HL-60/S4 treated with retinoic acid at 250 ng/mL for 4 days and 3 days (cell line): ENCODE measurements around the gene RNF168.
"Not testable (repeated sequence)": the region's sequence is repeated elsewhere in the genome, so short reads cannot be mapped to it uniquely, and the experiment has no call there.

Source experiments
- in situ Hi-C: fragments of 300-500 bp; cut with MboI; formaldehyde crosslinking; loops from 2 replicates; pipeline ENCODE4 v1.7.0; 2022; ENCODE audit warnings: low sequenced_read_pairs

The RNF168 gene

DNA sequence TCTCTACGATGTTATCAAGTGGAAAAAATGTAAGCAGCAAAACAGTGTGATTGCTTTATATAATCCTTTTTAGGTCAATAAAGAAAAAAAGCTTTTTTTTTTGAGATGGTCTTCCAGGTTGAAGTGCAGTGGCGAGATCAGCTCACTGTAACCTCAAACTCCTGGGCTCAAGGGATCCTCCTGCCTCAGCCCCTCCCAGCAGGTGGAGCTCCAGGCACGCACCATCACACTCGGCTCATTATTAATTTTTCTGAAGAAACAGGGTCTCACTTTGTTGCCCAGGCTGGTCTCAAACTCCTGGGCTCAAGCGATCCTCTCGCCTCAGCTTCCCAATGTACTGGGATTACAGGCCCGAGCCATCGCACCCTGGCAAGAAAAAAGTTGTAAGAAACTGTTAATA is 17.3 kb downstream of the RNF168 start:
- in situ Hi-C loops, result no loop called here

DNA sequence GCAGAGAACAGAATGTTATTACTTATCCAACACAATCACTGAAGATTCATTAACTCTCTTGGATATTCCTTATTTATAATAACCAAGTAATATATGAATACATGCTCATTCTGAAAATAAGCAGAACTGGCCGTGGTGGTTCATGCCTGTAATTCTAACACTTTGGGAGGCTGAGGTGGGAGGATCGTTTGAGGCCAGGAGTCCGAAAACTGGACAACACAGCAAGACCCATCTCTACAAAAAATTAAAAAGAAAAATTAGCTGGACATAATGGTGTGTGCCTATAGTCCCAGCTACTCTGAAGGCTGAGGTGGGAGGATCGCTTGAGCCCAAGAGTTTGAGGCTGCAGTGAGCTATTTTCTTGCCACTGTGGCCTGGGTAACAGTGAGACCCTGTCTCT is 25.9 kb downstream of the RNF168 start:
- in situ Hi-C loops, result no loop called here

DNA sequence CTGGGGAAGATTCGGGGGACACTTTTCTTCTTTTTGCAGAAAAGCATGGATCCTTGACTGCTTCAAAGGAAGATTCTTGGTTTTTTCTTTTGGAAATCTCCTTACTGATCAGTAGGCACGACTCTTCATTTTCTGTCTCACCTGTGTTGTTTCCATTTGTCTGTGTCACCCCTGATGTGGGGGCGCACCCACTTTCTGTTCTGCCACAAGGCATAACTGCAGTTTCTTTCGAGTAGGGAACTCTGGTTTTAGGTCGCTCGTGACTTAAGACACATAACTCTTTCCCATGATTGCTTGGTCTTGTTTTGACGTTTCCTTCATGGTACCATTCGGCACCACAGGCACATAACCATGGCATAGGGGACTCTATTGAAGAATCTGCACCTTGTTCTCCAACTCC is 31.3 kb downstream of the RNF168 start:
- in situ Hi-C loops, result no loop called here

DNA sequence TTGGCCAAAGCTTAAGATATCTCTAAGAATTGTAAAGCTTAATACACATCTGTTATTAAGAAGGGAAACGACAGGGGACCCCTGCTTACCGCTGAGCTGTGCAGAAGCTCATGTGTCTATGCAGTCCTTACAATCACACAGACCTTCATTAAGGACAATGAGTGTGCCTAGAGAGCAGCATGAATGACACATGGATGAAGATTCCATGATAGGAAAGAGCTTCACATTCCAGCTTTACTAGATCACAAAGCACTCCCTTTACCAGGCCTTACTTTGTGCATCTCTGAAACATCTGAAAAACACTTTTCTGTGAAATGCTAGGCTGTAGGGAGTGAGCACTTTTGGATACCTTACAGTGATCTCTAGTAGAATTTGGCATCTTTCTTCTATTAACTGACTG is 32.0 kb downstream of the RNF168 start:
- in situ Hi-C loops, result no loop called here

DNA sequence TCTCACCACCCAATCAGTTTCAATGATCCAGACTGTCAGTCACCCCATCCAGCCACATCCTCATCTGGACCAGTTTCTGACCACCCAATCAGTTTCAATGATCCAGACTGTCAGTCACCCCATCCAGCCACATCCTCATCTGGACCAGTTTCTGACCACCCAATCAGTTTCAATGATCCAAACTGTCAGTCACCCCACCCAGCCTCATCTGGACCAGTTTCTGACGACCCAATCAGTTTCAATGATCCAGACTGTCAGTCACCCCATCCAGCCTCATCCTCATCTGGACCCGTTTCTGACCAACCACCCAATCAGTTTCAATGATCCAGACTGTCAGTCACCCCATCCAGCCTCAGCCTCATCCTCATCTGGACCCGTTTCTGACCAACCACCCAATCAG is 33.4 kb downstream of the RNF168 start:
- in situ Hi-C loops, result not testable (repeated sequence)

DNA sequence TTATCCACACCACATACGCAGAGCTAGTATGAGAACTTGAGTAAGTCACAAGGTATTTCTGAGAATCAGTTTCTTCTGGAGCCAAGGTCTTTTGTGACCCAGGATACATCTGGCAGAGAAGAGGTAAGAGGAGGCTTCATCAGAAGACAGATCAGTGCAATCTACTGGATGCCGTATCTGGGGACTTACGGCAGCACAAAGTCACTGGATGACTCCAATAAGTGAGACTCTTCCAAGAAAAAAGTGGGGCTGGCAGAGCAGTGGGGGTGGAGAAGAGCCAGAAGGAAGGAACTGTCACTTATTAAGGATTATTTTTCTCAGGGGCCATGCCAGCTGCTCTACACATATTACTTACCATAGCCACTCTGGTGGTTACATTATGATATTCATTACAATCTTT is 39.8 kb downstream of the RNF168 start:
- in situ Hi-C loops, result no loop called here

DNA sequence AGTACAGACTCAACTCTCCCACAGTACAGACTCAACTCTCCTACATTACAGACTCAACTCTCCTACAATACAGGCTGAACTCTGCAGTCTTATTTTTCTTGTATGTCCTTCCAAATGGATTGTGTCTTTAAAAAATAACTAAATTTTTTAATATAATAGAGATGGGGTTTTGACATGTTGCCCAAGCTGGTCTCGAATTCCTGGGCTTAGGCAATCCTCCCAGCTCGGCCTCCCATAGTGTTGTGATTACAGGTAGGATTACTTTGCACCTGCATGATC is 40.2 kb downstream of the RNF168 start:
- in situ Hi-C loops, result no loop called here

DNA sequence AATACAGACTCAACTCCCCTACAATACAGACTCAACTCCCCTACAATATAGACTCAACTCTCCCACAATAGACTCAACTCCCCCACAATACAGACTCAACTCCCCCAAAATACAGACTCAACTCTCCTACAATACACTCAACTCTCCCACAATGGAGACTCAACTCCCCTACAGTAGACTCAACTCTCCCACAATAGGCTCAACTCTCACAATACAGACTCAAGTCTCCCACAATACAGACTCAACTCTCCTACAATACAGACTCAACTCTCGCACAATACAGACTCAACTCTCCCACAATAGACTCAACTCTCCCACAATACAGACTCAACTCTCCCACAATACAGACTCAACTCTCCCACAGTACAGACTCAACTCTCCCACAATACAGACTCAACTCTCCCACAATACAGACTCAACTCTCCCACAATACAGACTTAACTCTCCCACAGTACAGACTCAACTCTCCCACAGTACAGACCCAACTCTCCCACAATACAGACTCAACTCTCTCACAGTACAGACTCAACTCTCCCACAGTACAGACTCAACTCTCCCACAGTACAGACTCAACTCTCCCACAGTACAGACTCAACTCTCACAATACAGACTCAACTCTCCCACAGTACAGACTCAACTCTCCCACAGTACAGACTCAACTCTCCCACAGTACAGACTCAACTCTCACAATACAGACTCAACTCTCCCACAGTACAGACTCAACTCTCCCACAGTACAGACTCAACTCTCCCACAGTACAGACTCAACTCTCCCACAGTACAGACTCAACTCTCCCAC is 40.7 kb downstream of the RNF168 start:
- in situ Hi-C loops, result not testable (repeated sequence)

DNA sequence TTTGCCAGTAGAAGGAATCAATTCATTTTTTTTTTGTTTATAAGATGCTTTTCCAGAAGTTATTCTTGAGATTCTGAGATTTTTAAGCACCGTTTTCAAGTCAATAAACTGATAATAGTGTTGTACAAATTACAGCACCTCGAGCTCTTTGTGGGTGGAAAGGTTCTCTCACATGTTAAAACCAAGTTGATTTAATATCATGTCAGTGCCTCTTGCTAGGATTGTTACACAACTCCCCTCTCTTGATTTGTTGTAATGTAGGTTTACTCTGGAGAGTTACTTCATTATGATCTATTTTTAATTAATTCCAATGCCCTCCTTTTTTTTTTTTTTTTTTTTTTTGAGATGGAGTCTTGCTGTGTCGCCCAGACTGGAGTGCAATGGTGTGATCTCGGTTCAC is 45.5 kb downstream of the RNF168 start:
- in situ Hi-C loops, result no loop called here

DNA sequence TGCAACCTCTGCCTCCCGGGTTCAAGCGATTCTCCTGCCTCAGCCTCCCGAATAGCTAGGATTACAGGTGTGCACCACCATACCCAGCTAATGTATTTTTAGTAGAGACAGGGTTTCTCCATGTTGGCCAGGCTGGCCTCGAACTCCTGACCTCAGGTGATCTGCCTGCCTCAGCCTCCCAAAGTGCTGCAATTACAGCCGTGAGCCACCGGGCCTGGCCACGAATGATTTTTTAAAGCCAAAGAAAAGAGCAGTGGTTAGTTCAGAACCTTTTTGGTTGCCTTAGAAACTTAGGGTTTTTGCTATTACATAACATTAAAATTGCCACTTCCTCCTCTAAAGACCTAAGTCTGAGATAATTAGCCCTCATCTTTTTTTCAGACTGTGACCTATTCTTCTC is 46.1 kb downstream of the RNF168 start:
- in situ Hi-C loops, result not testable (repeated sequence)

DNA sequence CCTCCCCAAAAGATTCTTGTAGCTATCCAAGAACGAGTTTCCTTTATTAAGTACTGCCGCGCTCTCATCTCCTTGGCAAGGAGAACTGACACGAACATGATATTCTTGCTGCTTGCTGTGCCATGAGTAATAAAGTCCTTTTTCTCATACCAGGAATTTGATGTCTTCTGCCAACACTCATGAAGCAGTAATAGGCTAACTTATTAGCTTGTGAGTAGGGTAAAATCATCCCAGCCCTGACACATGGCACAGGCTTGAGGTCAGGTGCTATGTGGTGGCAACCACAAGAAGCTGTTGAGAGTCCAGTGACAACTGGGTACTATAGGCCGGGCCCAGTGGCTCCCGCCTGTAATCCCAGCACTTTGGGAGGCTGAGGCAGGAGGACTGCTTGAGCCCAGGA is 48.6 kb downstream of the RNF168 start:
- in situ Hi-C loops, result no loop called here

DNA sequence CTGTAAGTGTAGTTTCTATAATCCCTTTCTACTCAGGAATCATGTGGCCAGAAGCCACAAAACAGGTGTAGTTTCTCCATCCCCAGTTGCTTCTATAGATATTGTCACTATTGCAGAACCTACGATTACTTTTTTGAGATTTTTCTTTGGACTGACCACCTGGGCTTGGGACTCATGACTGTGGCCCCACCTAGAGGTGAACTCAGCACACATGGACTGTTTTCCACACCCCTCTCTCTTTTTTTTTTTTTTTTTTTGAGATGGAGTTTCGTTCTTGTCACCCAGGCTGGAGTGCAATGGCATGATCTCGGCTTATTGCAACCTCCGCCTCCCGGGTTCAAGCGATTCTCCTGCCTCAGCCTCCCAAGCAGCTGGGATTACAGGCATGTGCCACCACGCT is 58.2 kb downstream of the RNF168 start:
- in situ Hi-C loops, result not testable (repeated sequence)

DNA sequence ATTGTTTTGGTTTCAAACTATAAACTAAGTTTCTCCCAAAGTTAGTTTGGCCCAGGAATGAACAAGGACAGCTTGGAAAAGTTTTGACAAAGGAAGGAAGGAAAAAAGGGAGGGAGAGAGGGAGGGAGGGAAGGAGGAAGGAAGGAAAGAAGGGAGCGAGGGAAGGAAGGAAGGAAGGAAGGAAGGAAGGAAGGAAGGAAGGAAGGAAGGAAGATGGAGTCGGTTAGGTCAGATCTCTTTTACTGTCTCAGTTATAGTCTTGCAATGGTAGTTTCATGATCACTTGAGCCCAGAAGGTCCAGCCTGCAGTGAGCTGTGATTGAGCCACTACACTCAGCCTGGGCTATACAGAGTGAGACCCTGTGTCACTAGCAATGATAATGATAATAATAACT is 59.1 kb downstream of the RNF168 start:
- in situ Hi-C loops, result no loop called here

DNA sequence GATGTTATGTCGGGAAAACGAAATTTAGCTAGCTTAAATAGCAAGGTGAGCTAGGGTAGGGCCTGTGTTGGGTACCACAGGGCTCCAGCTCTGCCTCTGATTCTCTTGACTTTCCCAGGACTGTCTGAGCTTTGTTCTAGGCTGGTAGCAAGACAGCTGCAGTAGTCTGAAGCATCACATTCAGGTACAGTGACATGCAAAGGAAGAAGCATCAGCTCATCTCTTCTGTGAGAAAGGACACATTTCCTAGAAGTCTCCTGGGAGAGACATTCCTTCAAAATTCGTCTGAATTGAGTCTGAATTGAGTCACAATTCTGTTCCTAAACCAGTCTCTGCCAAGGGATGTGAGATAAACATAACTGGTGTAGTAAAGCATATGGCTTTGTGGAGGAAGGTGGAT is 62.9 kb downstream of the RNF168 start:
- in situ Hi-C loops, result no loop called here

DNA sequence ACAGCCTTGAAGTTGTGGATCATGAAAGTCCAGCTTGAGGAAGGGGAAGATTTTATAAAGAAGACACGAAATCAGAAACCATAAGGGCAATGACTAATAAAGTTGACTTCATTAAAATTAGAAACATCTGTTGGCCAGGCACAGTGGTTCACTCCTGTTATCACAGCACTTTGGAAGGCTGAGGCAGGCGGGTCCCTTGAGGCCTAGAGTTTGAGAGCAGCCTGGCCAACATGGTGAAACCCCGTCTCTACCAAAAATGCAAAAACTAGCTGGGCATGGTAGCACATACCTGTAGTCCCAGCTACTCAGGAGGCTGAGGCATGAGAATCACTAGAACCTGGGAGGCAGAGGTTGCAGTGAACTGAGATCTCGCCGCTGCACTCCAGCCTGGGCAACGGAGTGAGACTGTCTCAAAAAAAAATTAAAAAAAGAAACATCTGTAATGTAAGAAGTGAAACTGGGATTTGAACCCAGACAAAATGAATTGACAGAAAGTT is 63.5 kb downstream of the RNF168 start:
- in situ Hi-C loops, result no loop called here

DNA sequence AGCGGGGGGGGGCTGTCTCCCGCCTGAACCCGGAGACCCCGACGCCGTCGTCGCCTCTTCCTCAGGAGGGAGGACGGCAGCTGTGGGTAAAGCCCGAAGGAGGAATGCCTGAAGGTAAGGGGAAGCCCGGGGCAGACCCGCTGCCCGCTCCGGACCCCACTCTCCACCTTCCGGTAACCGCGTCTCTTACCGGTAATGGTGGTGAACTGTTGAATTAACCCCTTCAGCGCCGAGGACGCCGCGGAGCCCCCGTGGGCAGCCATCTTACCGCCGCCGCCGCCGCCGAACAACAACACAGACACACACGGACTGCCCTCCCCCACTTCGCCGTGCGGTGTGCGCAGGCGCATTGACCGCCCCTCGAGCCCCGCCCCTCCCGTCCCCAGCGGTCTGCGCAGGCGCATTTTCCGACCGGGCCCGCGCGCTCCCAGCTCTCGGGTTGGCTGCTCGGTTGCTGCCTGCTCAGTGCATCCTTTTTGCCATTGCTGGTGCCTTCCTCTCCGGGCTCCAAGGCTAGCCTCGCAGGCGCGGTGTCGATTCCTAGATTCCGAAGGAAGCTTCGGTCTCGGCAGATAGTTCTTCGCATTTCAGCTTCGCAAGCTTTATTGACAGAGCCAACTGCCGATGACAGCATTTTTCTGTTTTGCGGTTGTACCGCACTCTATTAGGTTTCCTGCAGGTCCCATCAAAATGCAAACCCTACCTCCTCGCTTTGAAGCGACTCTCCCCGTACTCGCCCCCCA is 71.3 kb downstream of the RNF168 start, which contains the start of gene UBXN7:
UBXN7 (minus strand) TSS at position 291 of the 743 bp plus-strand sequence; CDS start at position 263, 28 bp downstream.
- in situ Hi-C loops, result no loop called here

DNA sequence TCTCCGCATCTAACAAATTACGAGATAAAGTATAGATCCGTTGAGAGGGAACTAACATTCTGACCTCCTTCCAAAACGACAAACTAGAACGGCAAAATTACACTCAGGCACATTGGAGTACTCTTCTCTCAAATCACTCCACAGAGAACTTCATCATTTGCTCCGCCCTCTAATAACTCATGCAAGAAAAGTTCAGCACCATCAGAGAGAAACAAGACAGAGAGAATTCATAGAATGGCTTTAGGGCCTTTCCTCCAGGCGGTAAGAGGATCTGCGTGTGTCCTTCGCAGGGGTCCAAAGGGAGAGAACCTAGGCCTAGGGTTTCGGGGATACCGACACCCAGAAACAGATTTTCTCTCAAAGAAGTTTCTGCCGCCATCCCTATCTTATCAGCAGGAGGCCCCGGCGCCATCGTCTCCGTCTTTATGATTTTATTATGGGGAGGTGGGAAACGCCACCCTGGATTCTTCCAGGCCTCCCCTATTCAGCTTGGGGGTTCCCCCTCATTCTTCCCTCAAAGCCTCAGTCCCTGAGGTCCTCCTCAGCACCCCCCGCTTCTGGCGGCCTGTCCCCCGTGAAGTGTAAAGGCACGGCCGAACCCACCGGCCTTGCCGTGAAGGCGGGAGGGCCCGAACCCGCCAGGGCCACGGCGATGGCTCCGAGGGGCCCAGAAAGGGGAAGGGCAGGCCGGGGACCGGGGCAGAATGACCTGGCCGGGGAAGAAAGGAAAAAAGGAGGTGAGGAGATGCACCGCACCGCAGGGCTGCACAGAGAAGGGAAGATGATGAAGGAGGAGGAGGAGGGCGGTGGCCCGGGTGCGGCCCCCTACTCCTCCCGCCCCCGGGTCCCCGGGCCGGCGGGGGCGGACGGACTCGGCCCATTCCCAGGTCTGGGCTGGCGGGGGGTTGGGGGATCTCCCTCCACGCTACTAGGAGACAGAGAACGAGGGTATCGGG is 72.1 kb downstream of the RNF168 start:
- in situ Hi-C loops, result no loop called here

DNA sequence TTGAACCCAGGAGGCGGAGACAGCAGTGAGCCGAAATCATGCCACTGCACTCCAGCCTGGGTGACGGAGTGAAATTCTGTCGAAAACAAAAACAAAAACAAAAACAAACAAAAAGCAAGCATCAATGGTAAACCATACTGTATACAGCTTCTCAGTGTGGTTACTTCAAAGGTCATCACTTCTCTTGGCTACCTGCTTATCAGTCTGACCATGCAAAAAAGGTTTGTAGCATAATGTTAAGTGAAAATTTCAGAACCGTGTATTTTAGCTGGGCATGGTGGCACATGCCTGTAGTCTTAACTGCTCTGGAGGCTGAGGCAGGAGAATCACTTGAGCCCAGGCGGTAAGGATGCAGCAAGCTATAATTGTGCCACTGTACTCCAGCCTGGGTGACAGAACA is 75.5 kb downstream of the RNF168 start:
- in situ Hi-C loops, result no loop called here

DNA sequence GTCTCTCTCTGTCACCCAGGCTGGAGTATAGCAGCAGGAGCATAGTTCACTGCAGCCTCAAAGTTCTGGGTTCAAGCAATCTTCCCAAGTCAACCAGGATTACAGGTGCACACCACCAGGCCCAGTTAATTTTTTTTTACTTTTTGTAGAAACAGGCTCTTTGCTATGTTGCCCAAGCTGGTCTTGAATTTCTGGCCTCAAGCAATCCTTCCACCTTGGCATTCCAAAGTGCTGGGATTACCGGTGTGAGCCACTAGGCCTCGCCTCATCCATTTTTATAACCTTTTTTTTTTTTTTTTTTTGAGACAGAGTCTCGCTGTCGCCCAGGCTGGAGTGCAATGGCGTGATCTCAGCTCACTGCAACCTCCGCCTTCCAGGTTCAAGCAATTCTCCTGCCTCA is 79.1 kb downstream of the RNF168 start:
- in situ Hi-C loops, result not testable (repeated sequence)

DNA sequence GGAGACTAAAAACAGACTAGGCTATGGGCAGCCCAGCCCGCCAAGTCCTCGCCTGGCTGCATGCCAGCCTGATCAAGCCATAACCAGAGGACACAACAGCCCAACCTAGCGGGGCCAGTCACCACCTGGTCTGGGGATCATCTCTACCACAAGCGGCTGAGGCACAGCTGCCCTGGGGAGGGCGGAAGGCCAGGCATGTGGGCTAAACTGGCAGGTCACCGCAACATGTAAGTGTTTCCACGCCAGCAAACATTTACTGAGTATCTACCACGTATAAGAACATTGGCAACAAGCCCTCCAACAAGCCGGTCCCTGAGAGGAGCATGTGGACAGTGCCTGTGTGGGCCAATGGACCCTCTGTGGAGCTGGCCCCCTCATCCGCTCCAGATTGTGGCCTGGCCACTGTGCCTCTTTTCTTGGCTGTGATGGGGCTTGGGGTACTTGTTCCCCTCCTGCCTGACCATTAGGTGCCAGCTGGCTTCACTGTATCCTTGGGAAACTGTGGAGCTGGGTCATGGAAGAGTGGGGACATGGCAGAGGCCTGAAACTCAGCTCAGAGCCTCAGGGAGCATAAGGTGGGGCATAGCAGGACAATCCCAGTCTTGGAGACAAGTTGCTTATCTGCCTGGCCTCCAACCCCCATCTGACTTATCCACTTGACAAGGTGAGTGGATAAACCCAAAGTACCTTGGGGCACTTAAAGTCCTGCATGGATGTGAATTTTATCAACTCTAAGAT is 80.4 kb downstream of the RNF168 start:
- in situ Hi-C loops, result no loop called here

DNA sequence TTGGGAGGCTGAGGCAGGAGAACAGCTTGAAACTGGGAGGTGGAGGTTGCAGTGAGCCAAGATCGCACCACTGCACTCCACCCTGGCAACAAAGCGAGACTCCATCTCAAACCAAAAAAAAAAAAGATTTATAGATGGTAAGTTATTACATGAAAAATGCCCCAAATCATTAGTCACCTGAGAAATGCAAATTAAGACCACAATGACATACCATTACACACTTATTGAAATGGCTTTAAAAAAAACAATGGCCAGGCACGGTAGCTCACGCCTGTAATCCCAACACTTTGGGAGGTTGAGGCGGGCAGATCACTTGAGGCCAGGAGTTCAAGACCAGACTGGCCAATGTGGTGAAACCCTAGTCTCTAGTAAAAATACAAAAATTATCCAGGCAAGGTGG is 81.9 kb downstream of the RNF168 start:
- in situ Hi-C loops, result not testable (repeated sequence)
